HEK293 (cell line): ENCODE data around the gene MS4A10.

Experiments
- CTCF ChIA-PET: fragments of 350-600 bp; formaldehyde crosslinking; extraction: SDS; loops from one replicate; lab custom pipeline; 2021; ENCODE audit warnings: antibody characterized with exemption; lab: Yijun Ruan, JAX
- POLR2A ChIA-PET: fragments of 300-600 bp; formaldehyde crosslinking; extraction: SDS; loops from one replicate; lab custom pipeline; 2020; ENCODE audit warnings: antibody characterized with exemption, inconsistent platforms; lab: Yijun Ruan, JAX
- H3K27ac ChIP-seq: fragments of 200-500 bp; sonication (Bioruptor generic); 2 replicates; pipeline ENCODE4 v1.5.1; 2014; ENCODE audit warnings: low read depth, low read length, control low read depth, inconsistent platforms; ENCODE audit errors: extremely low read depth
- H3K36me3 ChIP-seq, 2 experiments: fragments of 200-500 bp in 1 of 2; sonication (Bioruptor generic) in 1 of 2; 1 replicate in 1 of 2; 2 replicates in 1 of 2; pipeline ENCODE4 v1.5.1; 2014 to 2017; ENCODE audit warnings: inconsistent platforms in 2 of 2, low read length in 2 of 2; ENCODE audit not compliant: control insufficient read depth in 2 of 2, insufficient read depth in 1 of 2
- H3K4me1 ChIP-seq: fragments of 200-500 bp; sonication (Bioruptor generic); 2 replicates; pipeline ENCODE4 v1.5.1; 2014; ENCODE audit warnings: mild to moderate bottlenecking, low read length, inconsistent platforms; ENCODE audit not compliant: control insufficient read depth, insufficient read depth
- H3K4me3 ChIP-seq: 2 replicates; pipeline ENCODE4 v1.5.1; 2011; ENCODE audit warnings: low read depth, mild to moderate bottlenecking, control low read depth, low read length, moderate library complexity
- H3K9me3 ChIP-seq: fragments of 200-500 bp; sonication (Bioruptor generic); 2 replicates; pipeline ENCODE4 v1.5.1; 2014; ENCODE audit warnings: low read depth, low read length, inconsistent platforms; ENCODE audit not compliant: control insufficient read depth, insufficient read depth
- EGR2 ChIP-seq: fragments of 450-650 bp; formaldehyde crosslinking; IDR thresholded peaks from 2 replicates; pipeline ENCODE4 v1.5.1; 2016; ENCODE audit warnings: low read depth, missing biosample characterization, missing genetic modification characterization
- GLIS1 ChIP-seq: fragments of 450-650 bp; formaldehyde crosslinking; IDR thresholded peaks from 2 replicates; pipeline ENCODE4 v1.5.1; 2016; ENCODE audit warnings: missing biosample characterization, missing genetic modification characterization
- HOXC10 ChIP-seq: sonication (generic); formaldehyde crosslinking; IDR thresholded peaks from 2 replicates; pipeline ENCODE4 v1.8.1; 2023; ENCODE audit warnings: mild to moderate bottlenecking, missing genetic modification reagents
- IKZF3 ChIP-seq: fragments of 450-650 bp; IDR thresholded peaks from 2 replicates; pipeline ENCODE4 v1.5.0; 2018; ENCODE audit warnings: missing biosample characterization, mild to moderate bottlenecking, missing genetic modification characterization, moderate library complexity
- INSM2 ChIP-seq: fragments of 450-650 bp; formaldehyde crosslinking; IDR thresholded peaks from 2 replicates; pipeline ENCODE4 v1.5.1; 2016; ENCODE audit warnings: missing biosample characterization, missing genetic modification characterization
- KLF7 ChIP-seq: fragments of 450-650 bp; formaldehyde crosslinking; IDR thresholded peaks from 2 replicates; pipeline ENCODE4 v1.5.1; 2016; ENCODE audit warnings: missing biosample characterization, missing genetic modification characterization, borderline replicate concordance
- MEIS1 ChIP-seq: sonication (generic); formaldehyde crosslinking; IDR thresholded peaks from 2 replicates; pipeline ENCODE4 v1.8.1; 2022; ENCODE audit warnings: missing genetic modification reagents, mild to moderate bottlenecking, borderline replicate concordance
- SETDB1 ChIP-seq: IDR thresholded peaks from one replicate; pipeline ENCODE4 v1.6.1; 2017; ENCODE audit warnings: mild to moderate bottlenecking, low read length, moderate library complexity, mixed read lengths; ENCODE audit not compliant: insufficient read length
- SP7 ChIP-seq: fragments of 450-650 bp; formaldehyde crosslinking; IDR thresholded peaks from 2 replicates; pipeline ENCODE4 v1.5.1; 2016; ENCODE audit warnings: missing biosample characterization, missing genetic modification characterization
- YY2 ChIP-seq: fragments of 450-650 bp; formaldehyde crosslinking; IDR thresholded peaks from 2 replicates; pipeline ENCODE4 v1.5.1; 2016; ENCODE audit warnings: missing biosample characterization, missing genetic modification characterization
- ZBTB44 ChIP-seq: fragments of 450-650 bp; IDR thresholded peaks from 2 replicates; pipeline ENCODE4 v1.5.1; 2018; ENCODE audit warnings: missing biosample characterization, mild to moderate bottlenecking, missing genetic modification characterization
- ZFP41 ChIP-seq: fragments of 450-650 bp; formaldehyde crosslinking; IDR thresholded peaks from 2 replicates; pipeline ENCODE4 v1.5.1; 2016; ENCODE audit warnings: missing biosample characterization, missing genetic modification characterization, borderline replicate concordance
- ZNF155 ChIP-seq: fragments of 450-650 bp; formaldehyde crosslinking; IDR thresholded peaks from 2 replicates; pipeline ENCODE4 v1.5.1; 2016; ENCODE audit warnings: missing biosample characterization, missing genetic modification characterization
- ZNF211 ChIP-seq: fragments of 450-650 bp; formaldehyde crosslinking; IDR thresholded peaks from 2 replicates; pipeline ENCODE4 v1.5.1; 2016; ENCODE audit warnings: low read depth, missing biosample characterization, missing genetic modification characterization
- ZNF37A ChIP-seq: fragments of 450-650 bp; IDR thresholded peaks from 2 replicates; pipeline ENCODE4 v1.5.1; 2018; ENCODE audit warnings: missing biosample characterization, missing genetic modification characterization
- ZNF426 ChIP-seq: fragments of 450-650 bp; formaldehyde crosslinking; IDR thresholded peaks from 2 replicates; pipeline ENCODE4 v1.5.1; 2017; ENCODE audit warnings: missing biosample characterization, missing genetic modification characterization, mild to moderate bottlenecking, inconsistent platforms, moderate library complexity
- ZNF433 ChIP-seq: fragments of 450-650 bp; formaldehyde crosslinking; IDR thresholded peaks from 2 replicates; pipeline ENCODE4 v1.5.1; 2016; ENCODE audit warnings: missing biosample characterization, missing genetic modification characterization, low read depth
- ZNF473 ChIP-seq: fragments of 450-650 bp; formaldehyde crosslinking; IDR thresholded peaks from 2 replicates; pipeline ENCODE4 v1.5.1; 2017; ENCODE audit warnings: missing biosample characterization, missing genetic modification characterization
- ZNF501 ChIP-seq: fragments of 450-650 bp; formaldehyde crosslinking; IDR thresholded peaks from 2 replicates; pipeline ENCODE4 v1.5.1; 2016; ENCODE audit warnings: missing biosample characterization, missing genetic modification characterization
- ZNF544 ChIP-seq: fragments of 450-650 bp; formaldehyde crosslinking; IDR thresholded peaks from 2 replicates; pipeline ENCODE4 v1.5.0; 2017; ENCODE audit warnings: missing biosample characterization, missing genetic modification characterization
- ZNF549 ChIP-seq: fragments of 450-650 bp; IDR thresholded peaks from 2 replicates; pipeline ENCODE4 v1.5.1; 2018; ENCODE audit warnings: missing biosample characterization, missing genetic modification characterization, mild to moderate bottlenecking, inconsistent platforms, moderate library complexity
- ZNF670 ChIP-seq: fragments of 450-650 bp; formaldehyde crosslinking; IDR thresholded peaks from 2 replicates; pipeline ENCODE4 v1.5.1; 2016; ENCODE audit warnings: missing biosample characterization, missing genetic modification characterization, low read depth
- ZNF843 ChIP-seq: fragments of 450-650 bp; formaldehyde crosslinking; IDR thresholded peaks from 2 replicates; pipeline ENCODE4 v1.5.1; 2016; ENCODE audit warnings: missing biosample characterization, missing genetic modification characterization
- TF ChIP-seq, protein P1 (sequence below): fragments of 450-650 bp; formaldehyde crosslinking; IDR thresholded peaks from 2 replicates; pipeline ENCODE4 v1.5.1; 2016; ENCODE audit warnings: missing biosample characterization, missing genetic modification characterization, borderline replicate concordance
- TF ChIP-seq, protein P2 (sequence below): fragments of 450-650 bp; formaldehyde crosslinking; IDR thresholded peaks from 2 replicates; pipeline ENCODE4 v1.5.1; 2016; ENCODE audit warnings: missing biosample characterization, missing genetic modification characterization
- TF ChIP-seq, protein P3 (sequence below): fragments of 450-650 bp; formaldehyde crosslinking; IDR thresholded peaks from 2 replicates; pipeline ENCODE4 v1.5.1; 2016; ENCODE audit warnings: missing biosample characterization, missing genetic modification characterization

Gene MS4A10

DNA sequence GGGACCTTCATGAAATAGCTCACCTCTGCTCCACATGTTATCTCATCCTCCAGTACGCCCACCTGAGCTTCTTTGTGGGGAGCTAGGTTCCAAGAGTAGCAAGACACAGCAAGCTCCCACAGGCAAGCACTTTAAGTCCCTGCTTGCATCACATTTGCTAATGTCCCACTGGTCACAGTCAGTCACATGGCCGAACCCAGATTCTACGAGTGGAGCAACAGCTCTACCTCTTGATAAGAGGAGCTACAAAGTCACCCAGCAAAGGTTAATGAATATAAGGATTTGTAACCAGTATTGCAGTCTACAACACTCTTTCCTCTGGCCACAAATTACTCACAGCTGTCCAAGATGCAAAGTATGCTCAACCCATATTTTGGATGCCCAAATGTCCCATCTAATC, 43.7 kb upstream of the MS4A10 start (continued):
- TF ChIP-seq, protein P1, sequence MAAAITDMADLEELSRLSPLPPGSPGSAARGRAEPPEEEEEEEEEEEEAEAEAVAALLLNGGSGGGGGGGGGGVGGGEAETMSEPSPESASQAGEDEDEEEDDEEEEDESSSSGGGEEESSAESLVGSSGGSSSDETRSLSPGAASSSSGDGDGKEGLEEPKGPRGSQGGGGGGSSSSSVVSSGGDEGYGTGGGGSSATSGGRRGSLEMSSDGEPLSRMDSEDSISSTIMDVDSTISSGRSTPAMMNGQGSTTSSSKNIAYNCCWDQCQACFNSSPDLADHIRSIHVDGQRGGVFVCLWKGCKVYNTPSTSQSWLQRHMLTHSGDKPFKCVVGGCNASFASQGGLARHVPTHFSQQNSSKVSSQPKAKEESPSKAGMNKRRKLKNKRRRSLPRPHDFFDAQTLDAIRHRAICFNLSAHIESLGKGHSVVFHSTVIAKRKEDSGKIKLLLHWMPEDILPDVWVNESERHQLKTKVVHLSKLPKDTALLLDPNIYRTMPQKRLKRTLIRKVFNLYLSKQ (tag by site-specific recombination): no peak
- TF ChIP-seq KLF7 (tag by site-specific recombination) (no peak), EGR2 (tag by site-specific recombination) (no peak), ZNF549 (tag by site-specific recombination) (no peak), ZNF670 (tag by site-specific recombination) (no peak), ZNF37A (tag by site-specific recombination) (no peak), ZFP41 (tag by site-specific recombination) (no peak), ZNF501 (tag by site-specific recombination) (no peak)
- TF ChIP-seq, all 188 proteins: peak for 0

GRCh38 chr11:60743058-60743457, 42.1 kb upstream of the MS4A10 start:
- TF ChIP-seq HOXC10 (no peak), ZNF843 (tag by site-specific recombination) (no peak), ZNF426 (tag by site-specific recombination) (no peak), ZFP41 (tag by site-specific recombination) (no peak), YY2 (tag by site-specific recombination) (no peak), ZNF211 (tag by site-specific recombination) (no peak), SETDB1 (no peak), ZNF544 (no peak), MEIS1 (CRISPR knock-in tag) (no peak), ZNF155 (tag by site-specific recombination) (no peak), ZNF473 (tag by site-specific recombination) (no peak), GLIS1 (tag by site-specific recombination) (no peak), INSM2 (no peak), IKZF3 (no peak), ZNF433 (tag by site-specific recombination) (no peak), ZBTB44 (tag by site-specific recombination) (no peak), SP7 (no peak)
- TF ChIP-seq, protein P2, sequence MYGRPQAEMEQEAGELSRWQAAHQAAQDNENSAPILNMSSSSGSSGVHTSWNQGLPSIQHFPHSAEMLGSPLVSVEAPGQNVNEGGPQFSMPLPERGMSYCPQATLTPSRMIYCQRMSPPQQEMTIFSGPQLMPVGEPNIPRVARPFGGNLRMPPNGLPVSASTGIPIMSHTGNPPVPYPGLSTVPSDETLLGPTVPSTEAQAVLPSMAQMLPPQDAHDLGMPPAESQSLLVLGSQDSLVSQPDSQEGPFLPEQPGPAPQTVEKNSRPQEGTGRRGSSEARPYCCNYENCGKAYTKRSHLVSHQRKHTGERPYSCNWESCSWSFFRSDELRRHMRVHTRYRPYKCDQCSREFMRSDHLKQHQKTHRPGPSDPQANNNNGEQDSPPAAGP: no peak
- TF ChIP-seq, protein P3, sequence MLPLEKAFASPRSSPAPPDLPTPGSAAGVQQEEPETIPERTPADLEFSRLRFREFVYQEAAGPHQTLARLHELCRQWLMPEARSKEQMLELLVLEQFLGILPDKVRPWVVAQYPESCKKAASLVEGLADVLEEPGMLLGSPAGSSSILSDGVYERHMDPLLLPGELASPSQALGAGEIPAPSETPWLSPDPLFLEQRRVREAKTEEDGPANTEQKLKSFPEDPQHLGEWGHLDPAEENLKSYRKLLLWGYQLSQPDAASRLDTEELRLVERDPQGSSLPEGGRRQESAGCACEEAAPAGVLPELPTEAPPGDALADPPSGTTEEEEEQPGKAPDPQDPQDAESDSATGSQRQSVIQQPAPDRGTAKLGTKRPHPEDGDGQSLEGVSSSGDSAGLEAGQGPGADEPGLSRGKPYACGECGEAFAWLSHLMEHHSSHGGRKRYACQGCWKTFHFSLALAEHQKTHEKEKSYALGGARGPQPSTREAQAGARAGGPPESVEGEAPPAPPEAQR (tag by site-specific recombination): no peak
- ChIA-PET CTCF (interaction anchor here (0.9 to 1.3 kb wide), 4 partner anchors 29 to 380 kb away, joined by 3 to 4 read pairs (median 3); no protein-coding TSS in a partner anchor), POLR2A (no interaction called here)
- no peaks in the 10 kb centered on the region for H3K36me3 ChIP-seq
- H3K4me3 ChIP-seq: no peak overlapping the region
- no peaks in the 10 kb centered on the region for H3K9me3 ChIP-seq
- no peaks in the 10 kb centered on the region for H3K4me1 ChIP-seq
- H3K27ac ChIP-seq: no peak overlapping the region
